ENCODE results near the gene SYTL1. TPM values are rescaled to one million over a fixed set of nuclear protein-coding genes. Genes with fewer than 3 reads are reported as not detected.
A peak's percentile ranks its signal among the peaks of the same experiment; 100 is the strongest.

Gene SYTL1
- total RNA-seq, 1 donor = under 0.01 TPM

DNA sequence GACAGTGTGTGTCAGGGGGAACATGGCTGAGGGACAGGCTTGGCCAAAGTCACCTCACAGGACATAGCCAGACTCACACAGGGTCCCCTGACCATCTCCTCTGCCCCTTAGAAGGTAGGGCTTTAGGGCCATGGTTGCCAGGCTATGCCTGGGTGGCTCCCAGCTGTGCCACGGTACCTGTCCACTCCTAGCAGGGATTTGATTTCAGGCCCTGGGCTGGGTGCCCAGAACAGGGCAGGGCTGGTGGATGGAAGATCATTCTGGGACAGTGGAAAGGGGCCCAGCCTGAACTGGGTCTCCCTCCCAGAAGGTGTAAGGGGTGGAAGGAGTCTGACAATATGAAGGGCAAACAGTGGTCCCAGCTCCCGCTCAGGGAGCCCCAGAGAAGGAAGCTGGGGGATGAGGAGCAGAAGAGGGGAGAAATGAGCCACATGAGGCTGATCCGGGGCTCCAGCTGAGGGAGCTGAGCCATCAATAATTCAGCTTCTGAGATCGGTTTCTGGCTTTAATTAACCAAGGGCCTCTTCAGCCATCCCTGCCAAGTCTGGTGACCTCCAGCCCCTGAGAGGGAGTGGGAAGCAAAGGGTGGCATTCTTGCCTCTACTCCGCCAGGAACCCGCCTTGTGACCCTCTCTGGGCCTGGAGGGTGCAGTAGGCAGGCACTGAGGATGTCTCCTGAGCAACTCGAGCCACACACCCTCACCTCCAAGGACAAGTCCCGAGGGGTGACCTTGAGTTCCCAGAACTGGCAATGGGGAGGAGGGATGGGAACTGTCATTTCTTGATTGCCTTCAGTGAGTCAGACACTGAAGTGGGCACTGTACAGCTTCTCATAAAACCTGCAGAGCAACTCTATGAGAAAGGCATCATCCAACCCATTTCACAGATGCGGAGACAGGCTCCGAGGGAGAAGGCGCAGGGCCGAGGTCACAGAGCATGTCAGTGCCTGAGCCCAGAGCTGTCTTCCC is 39.2 kb downstream of the SYTL1 start:
- Histone ChIP-seq H3K4me1 (ENCODE audit: insufficient read depth, low read length) (no peaks in the 10 kb centered on the region), H3K36me3 (ENCODE audit: insufficient read depth, low read length) (no peaks in the 10 kb centered on the region), H3K79me2 (ENCODE audit: insufficient read depth, low read length) (no peaks in the 10 kb centered on the region), H3K9me3 (ENCODE audit: low read depth, low read length) (no peaks in the 10 kb centered on the region), H3K4me2 (ENCODE audit: insufficient read depth, low read length) (no peak overlapping the region), H3K4me3 (ENCODE audit: insufficient read depth, low read length) (no peak overlapping the region), H3K27ac (ENCODE audit: low read depth, low read length) (no peak overlapping the region), H3K27me3 (ENCODE audit: insufficient read depth, low read length) (no peaks in the 10 kb centered on the region), H2AFZ (ENCODE audit: low read length) (no peak overlapping the region), H4K20me1 (ENCODE audit: insufficient read depth, low read length) (no peaks in the 10 kb centered on the region)
- no peak for TF ChIP-seq CTCF (IDR thresholded peaks at IDR 0.05; ENCODE audit: extremely low read depth, low read depth, low read length)
- no peak for DNase-seq (ENCODE audit: insufficient read length, low spot score, missing footprints)

DNA sequence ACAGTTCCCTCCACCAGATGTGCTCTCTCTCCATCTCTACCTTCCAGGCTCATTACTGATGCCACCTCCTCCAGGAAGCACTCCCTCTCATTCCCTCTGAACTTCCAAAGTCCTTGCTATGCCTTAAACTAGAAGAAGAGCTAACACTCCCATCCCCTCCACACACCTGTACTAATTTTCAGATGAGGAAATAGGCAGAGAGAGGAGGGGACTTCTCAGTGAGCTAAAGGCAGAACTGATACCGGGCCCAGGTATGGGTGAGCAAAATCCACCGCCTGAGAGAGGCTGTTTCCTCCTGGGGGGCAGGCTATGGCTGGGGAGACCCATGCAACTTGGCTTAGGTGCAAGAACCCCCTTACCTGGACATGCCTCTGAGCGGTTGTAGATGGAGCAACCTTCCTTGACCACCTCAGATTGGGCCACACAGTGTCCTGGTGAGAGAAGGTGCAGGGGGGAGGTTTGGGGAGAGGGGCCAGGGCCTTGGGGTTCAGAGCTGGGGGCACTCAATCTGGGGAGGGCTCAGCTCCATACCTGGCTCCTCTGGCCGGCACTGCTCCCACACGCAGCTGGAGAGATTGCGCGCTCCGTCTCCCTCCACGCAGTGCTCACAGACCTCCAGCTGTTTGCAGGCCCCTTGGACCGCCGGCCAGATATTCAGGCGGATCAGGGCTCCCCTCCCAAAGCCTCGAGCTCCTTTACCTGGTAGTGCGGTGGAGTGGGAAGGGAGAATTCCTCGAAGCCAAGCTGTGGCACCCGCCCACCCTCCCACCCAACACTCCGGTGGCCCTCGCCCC is 40.3 kb downstream of the SYTL1 start:
- Histone ChIP-seq H3K4me1 (ENCODE audit: insufficient read depth, low read length) (no peaks in the 10 kb centered on the region), H3K9me3 (ENCODE audit: low read depth, low read length) (no peaks in the 10 kb centered on the region), H2AFZ (ENCODE audit: low read length) (no peak overlapping the region), H3K4me2 (ENCODE audit: insufficient read depth, low read length) (no peak overlapping the region), H3K4me3 (ENCODE audit: insufficient read depth, low read length) (no peak overlapping the region), H3K27me3 (ENCODE audit: insufficient read depth, low read length) (no peaks in the 10 kb centered on the region), H3K79me2 (ENCODE audit: insufficient read depth, low read length) (no peaks in the 10 kb centered on the region), H4K20me1 (ENCODE audit: insufficient read depth, low read length) (no peaks in the 10 kb centered on the region), H3K36me3 (ENCODE audit: insufficient read depth, low read length) (no peaks in the 10 kb centered on the region), H3K27ac (ENCODE audit: low read depth, low read length) (no peak overlapping the region)
- peak; percentile 78 for DNase-seq (ENCODE audit: insufficient read length, low spot score, missing footprints)
- no peak for TF ChIP-seq CTCF (IDR thresholded peaks at IDR 0.05; ENCODE audit: extremely low read depth, low read depth, low read length)

GRCh38 chr1:27383039-27383605 is 41.3 kb downstream of the SYTL1 start, which contains the start of gene CD164L2:
CD164L2 (minus strand) TSS chr1:27383333; CDS start chr1:27383239, 94 bp downstream.
- DNase-seq (ENCODE audit: insufficient read length, low spot score, missing footprints) = peak; percentile 57
- Histone ChIP-seq H3K4me2 (ENCODE audit: insufficient read depth, low read length) (no peak within 1 kb of the TSS), H2AFZ (ENCODE audit: low read length) (no peak within 1 kb of the TSS), H3K4me1 (ENCODE audit: insufficient read depth, low read length) (no peaks in the 10 kb centered on the region), H3K4me3 (ENCODE audit: insufficient read depth, low read length) (no peak within 1 kb of the TSS), H3K27me3 (ENCODE audit: insufficient read depth, low read length) (no peaks in the 10 kb centered on the region), H4K20me1 (ENCODE audit: insufficient read depth, low read length) (no peaks in the 10 kb centered on the region), H3K79me2 (ENCODE audit: insufficient read depth, low read length) (no peaks in the 10 kb centered on the region), H3K36me3 (ENCODE audit: insufficient read depth, low read length) (no peaks in the 10 kb centered on the region), H3K9me3 (ENCODE audit: low read depth, low read length) (no peaks in the 10 kb centered on the region), H3K27ac (ENCODE audit: low read depth, low read length) (no peak within 1 kb of the TSS)
- TF ChIP-seq CTCF (IDR thresholded peaks at IDR 0.05; ENCODE audit: extremely low read depth, low read depth, low read length) = no peak

All from osteoblast (primary cell).